Heart left ventricle (tissue), 16 donors: ENCODE measurements around the gene RHBDD2. TPM values are rescaled to one million over a fixed set of nuclear protein-coding genes. Genes with fewer than 3 reads are reported as not detected.

Experiments used
- ATAC-seq, 4 donors: fragments of 200-7000 bp; cut with Tn5 transposase; one replicate each; pipeline ENCODE4 v1.9.1; 2020 to 2022; ENCODE audit warnings: moderate library complexity in 4 of 4, mild to moderate bottlenecking in 3 of 4, moderate number of reproducible peaks in 1 of 4
- DNase-seq, 5 donors: peaks; one replicate each; pipeline ENCODE4 v3.0.0-alpha.2; 2020
- H3K27ac ChIP-seq, 12 donors: fragments of 200-600 bp; sonication (generic) in 4 of 12; one replicate each; pipeline versions ENCODE4 v1.5.0 to v1.8.0; 2016 to 2022; ENCODE audit warnings: mild to moderate bottlenecking in 2 of 12
- H3K27me3 ChIP-seq, 9 donors: fragments of 200-600 bp; sonication (generic) in 2 of 9; one replicate each; pipeline versions ENCODE4 v1.5.1 to v1.8.0; 2016 to 2022; ENCODE audit warnings: mild to moderate bottlenecking in 3 of 9
- H3K36me3 ChIP-seq, 9 donors: fragments of 200-600 bp; sonication (generic) in 2 of 9; one replicate each; pipeline versions ENCODE4 v1.5.0 to v1.8.0; 2018 to 2022; ENCODE audit warnings: mild to moderate bottlenecking in 2 of 9
- H3K4me1 ChIP-seq, 12 donors: fragments of 200-600 bp; sonication (generic) in 4 of 12; one replicate each; pipeline versions ENCODE4 v1.5.0 to v1.8.0; 2016 to 2022; ENCODE audit warnings: mild to moderate bottlenecking in 3 of 12
- H3K4me3 ChIP-seq, 12 donors: fragments of 200-600 bp; sonication (generic) in 4 of 12; one replicate each; pipeline versions ENCODE4 v1.5.0 to v1.8.0; 2017 to 2022; ENCODE audit warnings: mild to moderate bottlenecking in 9 of 12, moderate library complexity in 4 of 12
- H3K9me3 ChIP-seq, 12 donors: fragments of 200-600 bp; sonication (generic) in 4 of 12; one replicate each; pipeline versions ENCODE4 v1.5.0 to v1.8.0; 2016 to 2022; ENCODE audit warnings: mild to moderate bottlenecking in 1 of 12
- POLR2A ChIP-seq, 2 donors: fragments of 450-650 bp; IDR thresholded peaks; one replicate each; pipeline ENCODE4 v1.6.1; 2017; ENCODE audit warnings: antibody characterized with exemption in 2 of 2, mild to moderate bottlenecking in 2 of 2, moderate library complexity in 2 of 2
- WGBS, 4 donors: extraction: QIAGEN DNeasy Blood & Tissue Kit in 2 of 4; methylation state at CpG; one replicate each; pipeline versions ENCODE4 v1.1.5 to v1.1.7; 2013 to 2018; 5-methylcytosine and 5-hydroxymethylcytosine counted together
- intact Hi-C, 10 donors: fragments of 100-400 bp; cut with DNase I; formaldehyde crosslinking; loops; one replicate each; pipeline versions ENCODE4 v1.11.1 to v1.14.2; 2022
- polyA plus RNA-seq, 2 donors: library from polyadenylated mRNA; stranded (reverse); fragments of 200-250 nt; gene quantifications; one replicate each; pipeline ENCODE4 v1.2.3, GENCODE V29; 2013
- total RNA-seq, 9 donors: library from RNA; depleted of rRNA in 2 of 9; stranded (reverse); fragments of >200 nt in 2 of 9; fragmentation: NEBNext Ultra II Directional in 3 of 9; extraction: Animal tissue kit (Norgen Biotek cat#: 25700) in 3 of 9; gene quantifications; one replicate each; pipeline versions ENCODE4 v1.1.0 to v1.2.4, GENCODE V29; 2016 to 2023
- TF ChIP-seq, protein P1 (sequence below), 12 donors: fragments of 200-600 bp; sonication (generic) in 4 of 12; IDR thresholded peaks; one replicate each; pipeline versions ENCODE4 v1.5.0 to v1.8.0; 2018 to 2022; ENCODE audit warnings: antibody characterized with exemption in 12 of 12, mild to moderate bottlenecking in 5 of 12
- donor health status: ischemic (EF 13 %, LVEDD 7.1; RV severe dilation, severe dysfunction).
- donor health status: healthy with polysubstance abuse.
- donor health status: DM: no; HTN: yes; CAD: no.
- donor health status: DM: no; HTN: no; CAD: no.
- donor health status: ischemic (EF 25% LVEDD 6.9; RV normal size, moderate dysfunction).
- donor health status: ischemic (EF 25% LVEDD 5.7; RV mildly dilated, moderate dysfunction).
- donor health status: healthy.
- donor health status: DM: yes; HTN: yes; CAD: no.
- donor health status: ischemic (EF 35%, LVEDD 5.7; RV mildly dilated, moderate dysfunction).
- donor health status: nonischemic (EF 11% LVEDD 7.7; RV severe dilation, severe dysfunction).
- donor health status: DM: yes; HTN: yes; CAD: no.
- donor health status: PGD.
- donor health status: ischemic (EF 29% LVEDD 5.4; RV normal size, mild dysfunction).
- donor health status: nonischemic (EF 23%, LVEDD 6.1; RV moderate dilation, normal function).

RHBDD2 gene
- total and polyA plus RNA-seq, 11 donors = 23.6 to 44.1 (median 32.5) TPM

DNA sequence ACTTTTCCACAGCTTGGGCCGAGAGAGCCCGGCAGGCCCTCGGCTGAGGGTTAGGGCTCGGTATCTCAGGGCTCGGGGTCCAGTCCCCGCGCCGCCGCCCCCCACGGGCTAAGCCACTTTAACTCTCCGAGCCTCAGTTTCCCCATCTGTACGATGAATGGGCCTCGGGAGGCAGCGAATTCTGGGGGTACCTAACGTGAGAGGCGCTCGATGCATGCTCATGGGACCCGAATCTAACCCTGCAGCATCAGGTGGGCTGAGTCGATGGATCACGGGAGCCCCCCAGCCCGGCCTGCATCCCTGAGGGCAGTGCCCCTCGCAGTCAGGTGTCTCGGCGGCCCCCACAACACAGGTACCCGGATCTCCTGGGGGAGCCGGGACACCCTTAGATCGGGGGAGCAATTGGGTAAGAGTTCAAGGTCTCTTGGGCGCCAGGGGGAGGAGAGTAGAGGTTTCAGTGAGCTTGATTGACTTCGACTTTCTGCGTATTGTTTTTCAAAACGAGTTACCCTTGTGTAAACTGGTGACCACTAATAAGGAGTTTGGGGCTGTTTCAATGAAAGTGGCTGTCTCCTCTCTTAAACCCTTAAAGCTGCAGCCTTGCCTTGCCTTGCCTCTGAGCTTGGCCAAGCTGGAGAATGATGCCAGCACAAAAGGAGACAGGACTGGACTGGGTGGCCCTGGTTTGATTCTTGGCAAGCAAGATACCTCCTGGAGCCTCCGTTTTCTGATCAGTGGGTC lies 36.8 kb downstream of the RHBDD2 start:
- 1 to 6% (median 3%) methylated on average over 8 to 32 of the region's 32 CpGs for whole genome bisulfite sequencing, 4 donors
- peak in 3 of 5 donors; percentile 19 to 48 (median 28) for DNase-seq

DNA sequence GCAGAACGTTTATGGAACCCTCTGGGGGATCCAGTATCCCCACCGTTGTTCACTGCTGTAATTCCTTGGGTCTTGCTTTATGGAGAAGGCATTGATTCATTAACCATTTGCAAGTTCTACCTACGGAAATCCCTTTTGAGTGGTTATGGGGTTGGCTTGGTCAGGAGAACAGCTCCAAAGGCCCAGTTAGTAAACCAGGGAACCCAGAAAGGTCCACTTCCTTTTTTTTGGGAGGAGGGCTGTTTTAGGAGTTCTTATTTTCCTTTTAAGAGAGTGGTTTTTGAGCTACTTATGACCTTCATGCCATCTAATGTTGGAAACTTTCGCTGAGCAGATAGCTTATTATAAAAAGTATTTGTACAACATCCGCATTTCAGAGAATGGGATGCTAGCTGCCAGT lies 37.4 kb downstream of the RHBDD2 start:
- 57 to 68% (median 60%) methylated on average over 5 of the region's 5 CpGs for WGBS, 4 donors
- ATAC-seq (no peak), DNase-seq (no peak)
- intact Hi-C loops = loop anchor here in 8 of 10 donors (5.0 to 10.0 kb wide), 8 partner anchors 39 to 96 kb away; partner anchors contain the start of genes TMEM120A (in 3 of the 8) and RHBDD2 (in 2 of the 8)
- Histone ChIP-seq H3K27ac (peak overlapping the region in 8 of 12 donors; percentile 90 to 96 (median 95)), H3K4me3 (peak overlapping the region; percentile 72 to 100 (median 93)), H3K27me3 (no peaks in the 10 kb centered on the region), H3K9me3 (no peaks in the 10 kb centered on the region), H3K36me3 (no peaks in the 10 kb centered on the region), H3K4me1 (peaks cover 0 to 62% (median 33%) of the 10 kb centered on the region in 12 donors)
- TF ChIP-seq POLR2A (IDR thresholded peaks at IDR 0.05) = no peak
- TF ChIP-seq, protein P1, sequence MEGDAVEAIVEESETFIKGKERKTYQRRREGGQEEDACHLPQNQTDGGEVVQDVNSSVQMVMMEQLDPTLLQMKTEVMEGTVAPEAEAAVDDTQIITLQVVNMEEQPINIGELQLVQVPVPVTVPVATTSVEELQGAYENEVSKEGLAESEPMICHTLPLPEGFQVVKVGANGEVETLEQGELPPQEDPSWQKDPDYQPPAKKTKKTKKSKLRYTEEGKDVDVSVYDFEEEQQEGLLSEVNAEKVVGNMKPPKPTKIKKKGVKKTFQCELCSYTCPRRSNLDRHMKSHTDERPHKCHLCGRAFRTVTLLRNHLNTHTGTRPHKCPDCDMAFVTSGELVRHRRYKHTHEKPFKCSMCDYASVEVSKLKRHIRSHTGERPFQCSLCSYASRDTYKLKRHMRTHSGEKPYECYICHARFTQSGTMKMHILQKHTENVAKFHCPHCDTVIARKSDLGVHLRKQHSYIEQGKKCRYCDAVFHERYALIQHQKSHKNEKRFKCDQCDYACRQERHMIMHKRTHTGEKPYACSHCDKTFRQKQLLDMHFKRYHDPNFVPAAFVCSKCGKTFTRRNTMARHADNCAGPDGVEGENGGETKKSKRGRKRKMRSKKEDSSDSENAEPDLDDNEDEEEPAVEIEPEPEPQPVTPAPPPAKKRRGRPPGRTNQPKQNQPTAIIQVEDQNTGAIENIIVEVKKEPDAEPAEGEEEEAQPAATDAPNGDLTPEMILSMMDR (IDR thresholded peaks at IDR 0.05) = no peak

More for the DNA sequence above, 36.8 kb downstream of the RHBDD2 start:
- intact Hi-C loops = loop anchor here in 8 of 10 donors (2.0 to 10.0 kb wide), 12 partner anchors 35 to 97 kb away; partner anchors contain the start of genes TMEM120A (in 5 of the 8) and RHBDD2 (in 3 of the 8)
- ATAC-seq = peak in 3 of 4 donors; percentile 1 to 20 (median 3)
- H3K4me3 ChIP-seq = peak overlapping the region; percentile 72 to 100 (median 93)
- H3K4me1 ChIP-seq = peaks cover 0 to 55% (median 26%) of the 10 kb centered on the region in 12 donors
- H3K36me3 ChIP-seq = no peaks in the 10 kb centered on the region
- no peaks in the 10 kb centered on the region for H3K9me3 ChIP-seq
- H3K27ac ChIP-seq = peak overlapping the region; percentile 52 to 96 (median 94)
- H3K27me3 ChIP-seq = no peaks in the 10 kb centered on the region
- TF ChIP-seq, protein P1 (IDR thresholded peaks at IDR 0.05) = peak in 1 of 12 donors; percentile 9
- no peak for TF ChIP-seq POLR2A (IDR thresholded peaks at IDR 0.05)

DNA sequence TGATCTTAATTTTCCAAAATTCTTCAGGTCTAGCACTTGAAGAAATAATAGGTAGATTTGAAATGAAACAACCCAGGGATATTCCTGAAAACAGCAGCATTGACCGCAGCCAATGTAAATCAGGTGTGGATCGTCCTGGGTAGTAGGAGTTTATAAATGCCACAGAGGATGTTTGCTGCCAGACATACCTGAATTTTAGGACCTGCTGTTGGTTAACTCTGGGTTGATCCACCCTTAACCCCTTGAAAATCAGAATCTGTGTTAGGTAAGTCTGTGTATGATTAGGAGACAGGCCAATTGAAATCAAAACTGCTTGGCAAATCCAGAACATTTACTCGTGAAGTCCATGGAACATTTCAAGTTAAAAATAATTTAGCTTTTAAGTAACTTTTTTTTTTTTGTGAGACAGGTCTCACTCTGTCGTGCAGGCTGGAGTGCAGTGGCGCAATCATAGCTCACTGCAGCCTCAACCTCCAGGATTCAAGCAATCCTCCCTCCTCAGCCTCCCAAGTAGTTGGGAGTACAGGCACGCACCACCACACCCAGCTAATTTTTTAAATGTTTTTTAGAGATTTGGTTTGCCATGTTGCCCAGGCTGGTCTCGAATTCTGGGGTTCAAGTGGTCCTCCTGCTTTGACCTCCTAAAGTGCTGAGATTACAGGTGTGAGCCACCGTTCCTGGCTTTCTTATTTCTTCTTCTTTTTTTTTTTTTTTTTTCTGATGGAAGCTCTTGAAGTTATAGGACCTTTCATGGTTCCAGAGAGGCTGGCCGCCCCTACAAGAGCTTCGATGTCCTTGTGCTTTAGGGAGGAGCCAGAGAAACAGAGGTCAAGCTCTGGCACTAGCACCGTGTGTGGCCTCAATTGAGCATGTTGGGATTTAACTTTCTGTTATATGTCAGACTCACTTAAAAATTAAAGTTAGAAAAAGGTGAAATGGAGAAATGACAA lies 38.1 kb downstream of the RHBDD2 start:
- no peaks in the 10 kb centered on the region for H3K9me3 ChIP-seq
- peak overlapping the region in 2 of 12 donors; percentile 95 to 96 for H3K27ac ChIP-seq
- intact Hi-C loops = loop anchor here in 8 of 10 donors (5.0 to 10.0 kb wide), 8 partner anchors 40 to 95 kb away; partner anchors contain the start of genes TMEM120A (in 3 of the 8) and RHBDD2 (in 2 of the 8)
- no peak for DNase-seq
- no peaks in the 10 kb centered on the region for H3K36me3 ChIP-seq
- no peaks in the 10 kb centered on the region for H3K27me3 ChIP-seq
- peaks cover 4 to 69% (median 36%) of the 10 kb centered on the region in 12 donors for H3K4me1 ChIP-seq
- peak overlapping the region in 5 of 12 donors; percentile 72 to 100 (median 92) for H3K4me3 ChIP-seq
- WGBS, 4 donors = 83 to 90% (median 85%) methylated on average over 11 of the region's 11 CpGs
- no peak for ATAC-seq
- TF ChIP-seq POLR2A (IDR thresholded peaks at IDR 0.05) = no peak
- TF ChIP-seq, protein P1 (IDR thresholded peaks at IDR 0.05) = no peak
